Endothelial cell of umbilical vein (primary cell): ENCODE data around the gene B3GALNT1. TPM values are rescaled to one million over a fixed set of nuclear protein-coding genes. Genes with fewer than 3 reads are reported as not detected.

Source experiments
- BruUV-seq: library from RNA; stranded (reverse); fragments of 400-500 nt; replicated peaks from 2 replicates; lab custom pipeline; 2021; lab: Mats Ljungman, UMichigan
- CTCF ChIA-PET: fragments of 300-600, 350-600 bp; sonication (Branson Sonifier 250); formaldehyde crosslinking; loops from one replicate; lab custom pipeline; 2021; ENCODE audit warnings: antibody characterized with exemption, inconsistent platforms; lab: Charles Lee
- POLR2A ChIA-PET: fragments of 300-600, 350-600 bp; sonication (Branson Sonifier 250); formaldehyde crosslinking; loops from one replicate; lab custom pipeline; 2021; ENCODE audit warnings: antibody characterized with exemption, inconsistent platforms; lab: Charles Lee
- DNase-seq: peaks from one replicate; pipeline ENCODE4 v3.0.0-alpha.2; 2011; ENCODE audit warnings: low read depth, low spot score
- FAIRE-seq: peaks from 2 replicates; lab custom pipeline; 2011; peaks lifted over from hg19 to GRCh38; lab: Jason Lieb, UNC
- H2AFZ ChIP-seq: 2 replicates; pipeline ENCODE4 v1.6.0; 2012; ENCODE audit warnings: low read depth, low read length, control low read depth, inconsistent platforms
- H3K27ac ChIP-seq: 2 replicates; pipeline ENCODE4 v1.5.1; 2011; ENCODE audit warnings: low read depth, mild to moderate bottlenecking, control low read depth, low read length, moderate library complexity; ENCODE audit not compliant: insufficient read depth
- H3K27me3 ChIP-seq, 2 experiments: 2 replicates each; pipeline versions ENCODE4 v1.6.0 to v1.6.1; 2011; ENCODE audit warnings: low read length in 2 of 2, mixed read lengths in 1 of 2; ENCODE audit not compliant: control insufficient read depth in 2 of 2, insufficient read depth in 2 of 2
- H3K36me3 ChIP-seq, 2 experiments: 2 replicates in 1 of 2; 3 replicates in 1 of 2; pipeline ENCODE4 v1.5.1; 2011; ENCODE audit warnings: low read length in 2 of 2, mild to moderate bottlenecking in 1 of 2, moderate library complexity in 1 of 2; ENCODE audit not compliant: control insufficient read depth in 2 of 2, insufficient read depth in 2 of 2; ENCODE audit errors: extremely low read depth in 1 of 2
- H3K4me1 ChIP-seq: 3 replicates; pipeline ENCODE4 v1.5.1; 2011; ENCODE audit warnings: mild to moderate bottlenecking, low read length; ENCODE audit not compliant: control insufficient read depth, insufficient read depth; ENCODE audit errors: extremely low read depth
- H3K4me2 ChIP-seq: 2 replicates; pipeline ENCODE4 v1.6.1; 2011; ENCODE audit warnings: low read length, control low read depth, mixed read lengths; ENCODE audit not compliant: insufficient read depth
- H3K4me3 ChIP-seq, 3 experiments: fragments of 200-600 bp in 1 of 3; sonication (generic), shearing (Covaris generic) in 1 of 3; replicated peaks in 1 of 3; 2 replicates each; pipeline ENCODE4 v1.5.1; 2011 to 2016; ENCODE audit warnings: control low read depth in 3 of 3, low read length in 3 of 3, mild to moderate bottlenecking in 2 of 3, inconsistent platforms in 1 of 3, low read depth in 1 of 3, moderate library complexity in 1 of 3; ENCODE audit not compliant: insufficient read depth in 1 of 3
- H3K79me2 ChIP-seq: 2 replicates; pipeline ENCODE4 v1.6.0; 2012; ENCODE audit warnings: low read length, inconsistent platforms; ENCODE audit not compliant: control insufficient read depth, insufficient read depth
- H3K9ac ChIP-seq: replicated peaks from 2 replicates; pipeline ENCODE3; 2011; ENCODE audit warnings: low read length, control low read depth; ENCODE audit not compliant: insufficient read depth; ENCODE audit errors: extremely low read depth
- H3K9me1 ChIP-seq: replicated peaks from 3 replicates; pipeline ENCODE4 v1.6.0; 2011; ENCODE audit warnings: mild to moderate bottlenecking, low read length; ENCODE audit not compliant: control insufficient read depth, insufficient read depth; ENCODE audit errors: extremely low read depth
- H3K9me3 ChIP-seq: replicated peaks from 2 replicates; pipeline ENCODE4 v1.5.1; 2012; ENCODE audit warnings: low read length, inconsistent platforms; ENCODE audit not compliant: control insufficient read depth, insufficient read depth
- H4K20me1 ChIP-seq: replicated peaks from 2 replicates; pipeline ENCODE3; 2011; ENCODE audit warnings: mild to moderate bottlenecking, low read length; ENCODE audit not compliant: control insufficient read depth, insufficient read depth; ENCODE audit errors: extremely low read depth
- CTCF ChIP-seq, 2 donors: IDR thresholded peaks; 1 replicate in 1 of 2; 2 replicates in 1 of 2; pipeline ENCODE4 v1.5.1; 2011; ENCODE audit warnings: low read length in 2 of 2, mild to moderate bottlenecking in 2 of 2, moderate library complexity in 2 of 2, control low read depth in 1 of 2, inconsistent platforms in 1 of 2, low read depth in 1 of 2; ENCODE audit not compliant: insufficient read depth in 1 of 2; ENCODE audit errors: extremely low read depth in 1 of 2
- EZH2 ChIP-seq: IDR thresholded peaks from 2 replicates; pipeline ENCODE4 v1.6.1; 2012; ENCODE audit warnings: borderline replicate concordance, low read depth, mild to moderate bottlenecking, moderate library complexity, low read length, inconsistent platforms; ENCODE audit not compliant: severe bottlenecking
- FOS ChIP-seq: IDR thresholded peaks from 2 replicates; pipeline ENCODE4 v1.6.1; 2011; ENCODE audit warnings: mild to moderate bottlenecking, low read length, moderate library complexity, borderline replicate concordance; ENCODE audit not compliant: insufficient read depth
- GATA2 ChIP-seq: IDR thresholded peaks from 2 replicates; pipeline ENCODE4 v1.7.0; 2011; ENCODE audit warnings: low read depth, mild to moderate bottlenecking, moderate library complexity, mixed read lengths, low read length; ENCODE audit not compliant: insufficient read length, insufficient read depth
- JUN ChIP-seq: IDR thresholded peaks from 2 replicates; pipeline ENCODE4 v1.6.1; 2011; ENCODE audit warnings: borderline replicate concordance, low read depth; ENCODE audit not compliant: insufficient read length, insufficient read depth
- MAX ChIP-seq: IDR thresholded peaks from 2 replicates; pipeline ENCODE4 v1.6.1; 2011; ENCODE audit not compliant: insufficient read depth, insufficient read length
- MYC ChIP-seq: IDR thresholded peaks from one replicate; pipeline ENCODE4 v1.6.1; 2011; ENCODE audit warnings: mild to moderate bottlenecking, low read depth, low read length
- POLR2A ChIP-seq: IDR thresholded peaks from 2 replicates; pipeline ENCODE4 v1.6.1; 2012; ENCODE audit warnings: low read depth, mild to moderate bottlenecking, control low read depth, low read length
- POLR2AphosphoS5 ChIP-seq: IDR thresholded peaks from 2 replicates; pipeline ENCODE4 v1.6.1; 2012; ENCODE audit warnings: low read depth, mild to moderate bottlenecking, control low read depth, low read length, moderate library complexity; ENCODE audit not compliant: insufficient read depth
- dilution Hi-C: fragments of 300-500 bp; cut with MboI; formaldehyde crosslinking; loops from one replicate; pipeline ENCODE4 v1.15.0; 2019; ENCODE audit warnings: low sequenced_read_pairs; ENCODE audit not compliant: extremely low pct_ligation_motif_present
- intact Hi-C: fragments of 100-400 bp; cut with micrococcal nuclease; formaldehyde crosslinking; loops from one replicate; pipeline ENCODE4 v1.10.0; 2022
- polyA plus RNA-seq, 4 experiments: library from polyadenylated mRNA; depleted of rRNA in 3 of 4; stranded (reverse) in 3 of 4; unstranded in 1 of 4; fragments of >200 nt; gene quantifications; 2 replicates each; pipeline versions ENCODE4 v1.2.1 to v1.2.3, GENCODE V29; 2011 to 2012; ENCODE audit warnings: missing spikeins in 1 of 4
- total RNA-seq: library from RNA; stranded (reverse); gene quantifications from 2 replicates; pipeline ENCODE4 v1.2.3, GENCODE V29; 2021

The B3GALNT1 gene
- total and polyA plus RNA-seq, 2 donors (not counting 3 experiments of a cell fraction or from before 2014, with no cell fraction given), result 19.4 to 29.4 TPM

- Histone ChIP-seq H3K4me1 (no peaks in the 10 kb centered on the region), H3K9me1 (no peaks in the 10 kb centered on the region), H3K9me3 (no peaks in the 10 kb centered on the region), H3K27ac (no peak overlapping the region), H3K4me2 (no peak overlapping the region), H4K20me1 (no peaks in the 10 kb centered on the region), H2AFZ (no peak overlapping the region), H3K4me3 (no peak overlapping the region), H3K36me3 (no peaks in the 10 kb centered on the region), H3K79me2 (no peaks in the 10 kb centered on the region), H3K9ac (no peak overlapping the region), H3K27me3 (no peaks in the 10 kb centered on the region)
- FAIRE-seq (no peak), DNase-seq (no peak)
- no TSS peak for BruUV-seq
- intact Hi-C loops, result no loop called here
- dilution Hi-C loops, result no loop called here
- ChIA-PET CTCF (interaction anchor here (1.2 to 2.7 kb wide), 4 partner anchors 8 to 19 kb away, joined by 4 to 11 read pairs (median 5); no protein-coding TSS in a partner anchor), POLR2A (no interaction called here)
- TF ChIP-seq POLR2A (no peak), EZH2 (no peak), MYC (no peak), JUN (no peak), POLR2AphosphoS5 (no peak), FOS (no peak), GATA2 (no peak), MAX (no peak), CTCF (IDR thresholded peaks at IDR 0.05; ENCODE audit: extremely low read depth in 1 of 2, insufficient read depth in 1 of 2, low read depth in 1 of 2, low read length in 2 of 2) (no peak)
Measured at GRCh38 chr3:161050935-161051334, 54.2 kb downstream of the B3GALNT1 start.
